TTC549 (cell line): ENCODE results near the gene CUL3.

Experiments
- FAIRE-seq: peaks from 2 replicates; lab custom pipeline; 2012; peaks lifted over from hg19 to GRCh38; lab: Jason Lieb, UNC

CUL3 gene

DNA sequence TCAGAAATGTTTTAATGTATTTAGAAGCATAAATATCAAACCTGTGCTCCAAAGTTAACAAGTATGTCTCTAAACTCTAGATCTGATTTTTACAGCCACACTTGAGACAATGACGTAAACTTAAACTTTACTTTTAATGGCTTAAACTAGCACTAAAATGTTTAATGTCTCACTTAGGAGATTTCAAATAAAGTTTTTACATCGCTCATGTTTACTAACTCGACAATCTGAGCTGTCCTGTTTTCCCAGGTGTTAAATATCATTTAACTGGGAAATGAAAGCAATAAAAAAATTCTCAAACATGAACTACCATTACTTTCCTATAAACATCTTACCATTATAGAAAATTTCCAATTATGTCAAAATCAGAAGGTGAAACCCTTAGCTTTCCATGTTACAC is 113.0 kb downstream of the CUL3 start:
- FAIRE-seq, result no peak

DNA sequence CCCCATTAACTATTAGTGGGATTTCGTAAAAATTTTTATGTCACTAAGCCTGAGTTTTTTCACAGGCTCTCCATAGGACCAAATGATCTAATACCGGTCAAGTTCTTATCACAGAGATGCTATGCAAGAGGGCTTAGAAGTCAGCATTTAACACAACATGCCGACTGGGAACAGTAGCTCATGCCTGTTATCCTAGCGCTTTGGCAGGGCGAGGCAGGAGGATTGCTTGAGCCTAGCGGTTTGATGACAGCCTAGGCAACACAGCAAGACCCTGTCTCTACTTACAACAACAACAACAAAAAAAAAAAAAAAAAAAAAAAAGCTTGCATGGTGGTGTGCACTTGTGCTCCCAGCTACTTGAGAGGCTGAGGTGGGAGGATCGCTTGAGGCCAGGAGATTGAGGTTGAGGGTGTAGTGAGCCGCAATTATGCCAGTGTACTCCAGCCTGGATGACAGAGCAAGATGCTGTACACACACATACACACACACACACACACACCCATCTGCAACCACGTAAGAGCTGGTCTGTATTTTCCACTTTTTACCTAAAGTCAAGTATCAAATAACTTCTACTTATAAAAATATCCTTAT is 115.7 kb downstream of the CUL3 start:
- no peak for FAIRE-seq

DNA sequence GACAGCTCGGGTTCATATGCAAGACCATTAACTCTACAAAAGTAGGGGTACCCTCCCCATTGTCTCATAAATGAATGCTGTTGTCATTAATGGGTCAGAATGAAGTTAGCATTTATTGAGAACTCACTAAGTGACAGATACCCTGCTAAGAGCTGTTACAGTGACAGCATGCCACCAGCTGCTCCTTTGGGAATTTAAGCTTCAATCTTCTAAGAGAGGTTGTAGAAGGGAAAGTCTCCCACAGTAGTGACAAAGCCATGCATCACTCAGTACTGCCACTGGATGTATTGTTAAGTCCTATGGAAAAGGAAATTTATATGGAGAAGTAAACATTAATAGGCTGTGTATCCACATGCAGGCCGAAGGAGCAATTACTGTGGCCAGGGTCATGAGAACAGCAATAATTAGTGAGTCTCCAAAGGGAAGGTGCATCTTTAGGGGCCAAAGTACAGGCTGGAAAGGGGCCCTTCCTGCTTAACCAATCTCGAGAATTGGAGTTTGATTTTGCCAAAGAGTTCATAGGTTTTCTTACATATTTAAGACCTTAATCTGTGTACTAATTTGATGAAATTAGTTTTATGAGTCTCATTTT is 118.8 kb downstream of the CUL3 start:
- no peak for FAIRE-seq

DNA sequence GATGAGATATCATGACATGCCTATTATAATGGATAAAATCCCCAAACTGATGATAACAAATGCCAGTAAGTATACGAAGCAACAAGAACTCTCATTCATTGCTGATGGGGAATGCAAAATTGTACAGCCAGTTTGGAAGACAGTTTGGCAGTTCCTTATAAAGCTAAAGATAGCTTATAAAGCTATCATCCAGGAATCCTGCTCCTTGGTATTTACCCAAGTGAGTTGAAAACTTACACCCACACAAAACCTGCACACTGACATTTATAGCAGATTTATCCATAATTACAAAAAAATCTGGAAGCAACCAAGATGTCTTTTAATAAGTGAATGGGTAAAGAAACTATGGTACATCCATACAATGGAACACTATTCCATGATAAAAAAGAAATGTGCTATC is 123.8 kb downstream of the CUL3 start:
- no peak for FAIRE-seq

DNA sequence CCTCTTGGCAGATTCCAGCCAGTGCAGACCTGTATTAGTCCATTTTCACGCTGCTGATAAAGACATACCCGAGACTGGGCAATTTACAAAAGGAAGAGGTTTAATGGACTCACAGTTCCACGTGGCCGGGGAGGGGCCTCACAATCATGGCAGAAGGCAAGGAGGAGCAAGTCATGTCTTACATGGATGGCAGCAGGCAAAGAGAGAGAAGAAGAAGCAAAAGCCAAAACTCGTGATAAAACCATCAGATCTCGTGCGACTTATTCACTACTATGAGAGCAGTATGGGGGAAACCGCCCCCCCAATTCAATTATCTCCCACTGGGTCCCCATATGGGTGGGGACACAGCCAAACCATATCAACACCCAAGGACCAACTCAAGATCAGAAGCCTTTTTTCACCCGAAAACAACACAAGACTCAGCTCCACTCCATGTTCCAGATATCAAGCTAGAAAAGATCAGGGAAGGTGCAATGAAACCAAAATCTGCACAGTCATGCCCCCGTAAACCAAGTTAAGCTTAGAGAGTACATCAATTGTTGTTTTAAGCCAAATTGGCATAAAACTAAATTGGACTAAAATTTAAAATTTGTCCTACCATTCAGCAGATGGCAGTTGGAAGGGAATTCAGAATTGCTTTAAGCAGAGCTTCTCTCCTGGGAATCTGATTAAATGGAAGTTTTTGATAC is 127.6 kb downstream of the CUL3 start:
- no peak for FAIRE-seq

DNA sequence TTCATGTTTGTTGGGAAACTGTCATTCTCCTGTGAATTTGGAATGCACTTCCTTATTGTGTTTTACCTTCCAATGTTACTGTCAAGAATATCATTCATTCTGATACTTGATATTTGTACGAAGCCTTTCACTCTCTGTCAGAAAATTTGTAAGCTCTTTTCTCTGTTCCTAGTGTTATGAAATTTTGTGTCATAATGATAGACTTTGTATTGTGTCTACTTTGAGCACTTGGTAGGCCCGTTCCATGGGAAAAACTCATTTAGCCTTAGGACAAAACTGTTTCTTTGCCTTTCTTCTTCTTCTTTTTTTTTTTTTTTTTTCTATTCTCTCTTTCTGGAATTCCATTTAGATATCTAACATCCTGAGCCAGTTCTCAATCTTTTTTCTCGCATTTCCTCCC is 131.3 kb downstream of the CUL3 start:
- no peak for FAIRE-seq

DNA sequence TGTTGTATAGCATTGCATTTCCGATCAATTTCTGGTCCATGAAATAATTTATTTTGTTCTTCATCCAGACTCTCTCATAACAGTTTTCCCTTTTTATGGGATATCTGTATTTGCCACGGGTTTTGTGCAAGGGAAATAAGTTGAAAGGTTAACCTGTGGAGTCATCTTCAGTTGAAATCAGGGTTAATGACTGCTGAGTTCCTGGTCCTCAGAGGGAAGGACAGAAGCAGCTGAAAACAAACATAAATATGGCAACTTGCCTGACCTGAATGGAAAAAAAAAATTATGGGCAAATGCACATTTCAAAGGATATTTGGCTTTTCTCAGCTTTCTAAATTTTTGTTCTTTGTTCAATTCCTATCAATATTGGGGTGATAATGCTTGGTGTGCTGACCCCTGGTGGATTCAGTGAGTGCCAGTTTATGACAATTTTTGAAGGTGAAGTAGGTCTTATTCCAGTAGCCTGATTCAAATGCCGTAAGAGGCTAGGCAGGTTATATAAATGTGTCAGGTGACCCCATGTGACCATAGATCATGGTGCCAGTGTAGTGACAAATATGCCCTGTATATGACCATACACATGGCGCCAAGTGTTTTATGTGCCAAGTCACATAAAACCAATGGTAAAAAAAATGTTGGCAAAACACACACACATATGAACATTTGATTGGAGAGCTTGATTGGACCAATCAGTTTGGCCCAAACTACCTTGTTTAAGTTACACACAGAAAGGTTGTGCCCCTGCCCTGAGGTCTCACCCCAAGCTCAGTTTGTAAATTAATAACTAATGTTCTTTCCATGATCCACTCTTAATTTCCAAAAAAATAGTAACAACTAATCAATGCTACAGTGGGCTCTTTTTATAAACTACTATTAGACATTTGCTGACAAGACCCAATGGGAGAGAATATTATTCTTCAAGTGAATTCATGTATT is 135.7 kb downstream of the CUL3 start:
- no peak for FAIRE-seq

DNA sequence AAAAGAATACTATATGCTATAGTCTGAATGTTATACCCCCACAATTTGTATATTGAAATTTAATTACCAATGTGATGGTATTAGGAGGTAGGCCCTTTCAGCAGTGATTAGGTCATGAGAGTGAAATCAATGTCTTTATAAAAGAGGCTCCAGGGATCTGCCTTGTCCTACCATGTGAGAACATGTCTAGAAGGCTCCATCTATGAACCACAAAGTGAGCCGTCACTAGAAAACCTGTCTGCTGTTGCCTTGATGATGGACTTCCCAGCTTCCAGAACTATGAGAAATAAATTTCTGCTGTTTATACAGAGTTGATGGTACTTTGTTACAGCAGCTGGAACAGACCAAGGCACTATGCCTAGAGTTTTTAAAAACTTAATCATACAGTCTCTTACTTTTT is 136.9 kb downstream of the CUL3 start:
- FAIRE-seq, result no peak

DNA sequence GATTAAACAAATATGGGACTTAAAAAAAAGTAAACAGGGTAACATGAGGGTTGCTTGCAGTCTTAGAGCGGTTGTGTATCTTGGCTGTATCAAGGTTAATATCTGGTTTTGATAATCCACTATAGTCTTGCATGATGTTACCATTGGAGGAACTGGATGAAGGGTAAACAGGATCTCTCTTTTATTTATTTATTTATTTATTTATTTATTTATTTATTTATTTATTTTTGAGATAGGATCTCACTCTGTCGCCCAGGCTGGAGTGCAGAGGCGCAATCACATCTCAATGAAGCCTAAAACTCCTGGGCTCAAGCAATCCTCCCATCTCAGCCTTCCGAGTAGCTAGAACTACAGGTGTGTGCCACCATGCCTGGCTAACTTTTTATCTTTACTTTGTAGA is 140.4 kb downstream of the CUL3 start:
- FAIRE-seq, result no peak

DNA sequence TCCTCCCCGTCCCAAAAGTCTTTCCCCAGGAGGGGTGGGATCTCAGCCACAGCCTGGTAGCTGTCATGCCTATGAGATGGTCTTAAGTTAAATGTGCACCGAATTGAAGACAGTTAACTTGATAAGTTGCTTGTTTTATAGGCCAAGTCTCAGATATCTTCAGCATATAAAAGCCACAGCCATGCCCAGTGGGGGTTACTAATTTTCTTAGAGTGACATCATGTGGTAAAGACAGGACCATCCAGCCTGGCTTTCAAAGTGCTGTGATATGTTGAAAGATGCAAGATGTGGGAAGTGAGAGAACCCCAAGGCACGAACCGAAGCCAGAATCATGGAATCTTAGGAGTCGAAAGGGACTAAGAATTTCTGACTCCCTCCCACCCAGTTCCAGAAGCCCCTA is 141.1 kb downstream of the CUL3 start:
- FAIRE-seq, result no peak

DNA sequence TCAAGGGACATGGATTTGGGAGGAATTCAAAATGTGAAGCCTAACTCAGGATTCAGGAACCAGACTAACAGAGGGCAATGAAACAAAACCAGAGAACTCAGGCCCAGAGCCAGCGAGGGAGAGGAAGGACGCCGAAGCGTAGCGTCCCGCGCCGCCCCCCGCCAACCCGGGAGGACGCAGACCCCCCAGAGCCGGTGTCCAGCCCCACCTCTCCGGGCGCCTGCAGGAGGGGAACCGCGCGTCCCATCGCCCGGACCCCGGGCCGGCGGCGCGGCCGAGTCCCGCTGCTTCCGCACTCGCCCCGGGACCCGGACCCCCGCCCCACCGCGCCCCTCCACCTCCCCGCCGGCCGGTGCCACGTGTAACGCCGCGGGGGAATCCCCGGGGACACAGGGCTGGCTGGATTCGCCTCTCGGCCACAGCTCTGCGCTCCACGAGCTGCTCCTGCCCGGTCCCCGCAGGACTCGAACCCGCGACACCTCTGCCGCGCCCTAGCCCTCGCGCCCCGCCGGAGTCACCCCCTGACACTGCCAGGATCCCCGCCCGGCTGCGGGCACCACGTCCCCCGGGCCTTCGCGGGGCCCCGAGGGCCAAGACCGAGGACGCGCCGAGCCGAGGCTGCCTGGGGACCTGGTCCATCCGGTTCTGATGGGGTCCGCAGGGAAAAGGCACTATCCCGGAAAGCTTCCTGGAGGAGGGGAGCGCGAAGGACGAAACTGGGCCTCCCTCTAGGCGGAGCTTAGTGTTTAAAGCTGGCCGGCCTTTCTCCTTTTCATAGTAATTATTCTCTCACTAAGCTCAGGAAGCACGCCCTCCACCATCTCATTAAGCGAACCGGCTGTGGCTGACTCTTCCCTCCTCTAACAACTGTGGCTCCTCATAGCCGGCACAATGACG is 142.8 kb downstream of the CUL3 start:
- FAIRE-seq, result no peak

DNA sequence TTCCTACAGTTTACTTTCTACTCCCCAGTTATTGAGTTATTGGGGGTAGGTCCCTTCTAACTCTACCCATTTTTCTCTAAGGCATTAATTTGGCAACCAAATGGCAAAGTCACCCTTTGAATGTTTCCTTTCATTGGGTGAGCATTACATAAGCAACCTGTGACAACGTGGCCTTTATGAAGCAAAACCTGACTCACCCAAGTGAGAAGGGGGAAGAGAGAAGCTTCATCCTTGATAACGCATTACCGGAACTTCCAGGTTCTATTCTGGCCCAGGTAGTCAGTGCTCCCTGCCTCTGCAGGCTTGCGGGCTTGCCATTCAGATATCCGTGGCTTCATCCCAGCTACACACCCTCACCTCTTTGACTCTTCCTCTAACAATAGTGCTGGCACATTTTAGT is 144.2 kb downstream of the CUL3 start:
- no peak for FAIRE-seq

DNA sequence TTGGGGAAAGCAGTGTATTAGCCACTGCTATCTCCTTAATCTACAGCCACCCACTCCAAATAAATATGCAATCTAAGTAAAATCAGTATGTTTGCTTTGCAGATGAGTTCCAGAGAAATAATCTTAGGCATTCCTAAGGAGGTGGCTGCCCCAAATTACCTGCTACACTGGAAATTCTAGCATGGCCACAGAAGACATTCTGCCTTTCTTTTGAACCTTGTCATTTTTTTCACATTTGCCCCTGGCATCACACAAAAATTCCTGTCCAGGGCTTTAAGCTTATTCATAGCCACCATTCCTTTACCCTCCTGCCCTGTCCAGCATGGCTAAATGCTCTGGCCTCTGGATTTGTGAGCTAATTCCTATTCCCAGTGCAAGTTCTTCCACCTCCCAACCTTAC is 146.4 kb downstream of the CUL3 start:
- no peak for FAIRE-seq

DNA sequence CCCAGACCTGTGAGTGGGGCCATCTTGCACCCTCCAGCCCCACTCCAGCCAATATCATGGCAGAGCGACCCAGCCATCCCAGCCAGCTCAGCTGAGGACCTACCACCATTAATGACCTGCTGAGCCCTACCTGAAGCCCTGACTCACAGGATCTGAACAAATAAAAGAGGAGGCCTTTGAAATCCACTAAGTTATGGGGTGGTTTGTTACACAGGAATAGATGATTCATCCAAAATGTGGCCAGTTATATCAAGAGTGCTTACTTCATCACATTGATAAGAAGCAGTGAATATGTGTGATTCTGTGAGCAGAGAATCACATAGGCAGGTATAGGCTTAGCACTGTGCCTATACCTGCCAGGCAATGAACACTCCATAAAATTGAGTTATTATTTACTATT is 148.5 kb downstream of the CUL3 start:
- FAIRE-seq, result no peak

DNA sequence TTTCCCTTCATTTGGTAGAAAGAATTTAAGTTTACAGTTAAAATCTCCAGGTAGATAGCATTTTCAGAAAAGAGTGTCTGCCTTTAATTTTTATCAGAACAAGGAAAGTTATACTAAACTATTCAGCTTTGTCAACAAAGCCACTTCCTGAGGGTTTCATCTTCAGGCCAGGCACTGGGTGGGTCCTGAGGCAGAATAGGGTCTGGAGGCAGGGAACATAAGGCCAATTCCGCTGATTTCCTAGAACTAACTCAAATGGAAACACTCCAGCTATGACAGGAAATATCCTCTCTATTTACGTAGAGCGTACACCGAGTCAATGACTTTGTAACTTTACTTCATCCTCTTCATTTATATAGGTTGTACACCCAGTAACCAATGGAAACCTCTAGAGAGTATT is 150.5 kb downstream of the CUL3 start:
- FAIRE-seq, result no peak

DNA sequence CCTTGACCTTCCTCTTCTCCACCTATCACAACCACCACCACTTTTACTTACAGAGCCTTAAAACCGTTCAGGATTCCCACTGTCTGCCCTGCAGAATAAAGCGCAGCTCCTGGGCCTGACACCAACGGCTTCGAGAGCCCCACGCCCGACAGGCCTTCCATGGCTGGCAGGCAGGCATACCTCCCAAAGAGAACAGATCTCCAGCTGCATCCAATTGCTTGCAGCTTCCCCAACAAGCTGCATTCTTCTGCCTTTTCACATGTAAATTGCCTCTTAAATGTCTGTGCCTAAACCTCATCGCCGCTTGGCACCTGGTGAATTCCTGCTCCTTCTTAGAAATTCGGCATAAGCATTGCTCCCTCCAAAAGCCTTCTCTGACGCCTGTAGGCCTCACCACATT is 151.7 kb downstream of the CUL3 start:
- FAIRE-seq, result no peak

DNA sequence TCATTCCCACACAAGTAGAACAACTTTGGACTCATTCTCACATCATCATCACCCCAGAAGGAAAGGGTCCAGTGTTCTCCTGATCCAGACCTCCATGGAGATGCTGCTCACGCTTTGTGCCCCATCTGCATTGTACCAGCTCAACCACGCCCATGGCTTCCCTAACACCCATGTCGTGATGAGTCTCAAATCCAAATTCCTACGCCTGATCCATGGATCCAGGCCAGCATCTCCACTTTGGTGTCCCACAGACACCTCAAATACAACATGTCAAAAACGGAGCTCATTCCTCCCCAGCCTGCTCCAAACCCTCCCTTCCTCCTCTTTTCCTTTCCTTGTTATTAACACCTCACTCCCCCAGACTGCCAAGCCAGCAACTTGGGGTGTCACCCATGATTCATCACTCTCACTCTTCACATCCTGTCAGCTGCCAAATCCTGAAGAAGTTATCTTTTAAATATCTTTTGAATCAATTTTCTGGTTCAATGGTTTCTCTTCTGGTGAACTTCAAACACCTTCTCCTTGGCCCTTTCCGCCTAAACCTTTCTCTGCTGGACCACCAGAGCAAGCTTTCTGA is 153.1 kb downstream of the CUL3 start:
- no peak for FAIRE-seq

DNA sequence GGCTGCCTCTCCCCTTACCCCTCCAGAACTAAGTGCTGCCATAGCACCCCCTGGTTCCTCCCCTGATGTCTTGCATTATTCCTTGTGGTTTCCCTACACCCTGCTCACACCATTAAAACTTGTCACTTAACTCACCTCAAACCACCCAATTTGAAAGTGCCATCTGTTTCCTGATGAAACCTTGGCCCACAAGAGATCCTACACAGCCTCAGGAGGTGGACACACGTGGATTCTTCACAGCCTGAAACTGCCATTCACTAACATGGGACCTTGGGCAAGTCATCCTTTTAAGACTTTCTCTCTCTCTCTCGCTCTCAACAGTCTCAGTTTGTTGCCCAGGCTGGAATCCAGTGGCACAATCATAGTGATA is 155.7 kb downstream of the CUL3 start:
- FAIRE-seq, result no peak

DNA sequence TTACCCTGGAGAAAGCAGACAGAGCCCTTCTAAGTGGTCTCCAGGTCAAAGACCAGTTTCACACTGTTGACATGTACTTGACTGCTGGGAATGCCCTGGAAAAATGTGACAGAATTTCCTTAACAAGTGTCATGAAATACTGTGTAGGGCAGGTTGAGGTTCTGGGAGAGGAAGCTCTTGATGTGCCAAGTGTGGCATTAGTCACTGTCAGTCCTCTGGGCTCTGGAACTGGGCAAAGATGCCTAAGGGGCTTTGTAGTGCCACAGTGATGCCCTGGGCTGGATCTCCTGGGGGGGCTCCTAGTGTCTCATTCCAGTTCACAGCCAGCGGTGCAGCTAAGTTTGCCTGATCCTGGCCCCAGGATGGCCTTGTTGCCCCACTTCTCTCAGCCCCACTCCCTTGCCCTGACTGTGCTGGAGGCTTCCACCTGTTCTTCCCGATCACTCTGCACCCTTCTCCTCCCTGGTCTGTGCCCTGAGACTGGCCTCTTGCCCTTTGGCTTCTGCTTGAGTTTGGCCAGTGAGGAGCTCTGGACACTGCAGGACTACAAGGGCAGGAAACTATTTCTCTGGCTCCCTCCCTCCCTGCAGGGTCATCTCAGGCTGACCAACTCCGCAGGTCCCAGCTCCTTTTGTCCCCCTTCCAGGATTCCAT is 156.2 kb downstream of the CUL3 start:
- FAIRE-seq, result no peak

DNA sequence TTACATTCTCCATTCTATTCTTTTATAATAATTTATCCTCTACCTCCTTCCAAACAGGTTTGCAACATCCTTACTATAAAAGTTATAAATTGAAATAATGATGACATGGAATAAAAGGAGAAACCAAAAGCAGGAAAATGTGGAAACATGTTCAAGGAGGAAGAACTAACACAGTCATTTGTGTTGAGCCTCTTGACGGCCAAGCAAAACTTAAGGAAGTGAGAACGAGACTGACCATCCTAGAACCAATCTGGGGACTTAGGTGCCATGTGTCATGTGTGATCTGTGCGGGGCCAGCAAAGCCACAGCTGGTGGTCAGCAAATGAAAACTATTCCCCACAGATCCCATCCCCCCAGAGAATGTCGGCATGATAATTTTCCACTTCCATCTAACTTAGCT is 157.7 kb downstream of the CUL3 start:
- no peak for FAIRE-seq

DNA sequence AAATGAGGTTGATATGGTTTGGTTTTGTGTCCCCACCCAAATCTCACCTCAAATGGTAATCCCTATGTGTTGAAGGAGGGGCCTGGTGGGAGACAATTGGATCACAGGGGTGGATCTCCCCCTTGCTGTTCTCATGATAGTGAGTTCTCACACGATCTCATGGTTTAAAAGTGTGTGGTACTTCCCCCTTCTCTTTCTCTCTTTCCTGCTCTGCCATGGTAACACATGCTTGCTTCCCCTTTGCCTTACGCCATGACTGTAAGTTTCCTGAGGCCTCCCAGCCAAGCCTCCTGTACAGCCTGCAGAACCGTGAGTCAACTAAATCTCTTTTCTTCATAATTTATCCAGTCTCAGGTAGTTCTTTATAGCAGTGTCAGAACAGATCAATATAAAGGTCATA is 158.5 kb downstream of the CUL3 start:
- FAIRE-seq, result no peak
